Aorta (tissue), 5 donors: Measurements from ENCODE around the gene BAIAP3. TPM values are rescaled to one million over a fixed set of nuclear protein-coding genes. Genes with fewer than 3 reads are reported as not detected.
A peak's percentile ranks its signal among the peaks of the same experiment; 100 is the strongest.

Experiments
- ATAC-seq: fragments of 200-7000 bp; cut with Tn5 transposase; one replicate; pipeline ENCODE4 v1.9.1; 2022; ENCODE audit warnings: moderate library complexity; ENCODE audit not compliant: low FRiP score
- DNase-seq, 2 donors: peaks; one replicate each; pipeline ENCODE4 v3.0.0-alpha.2; 2020
- H3K27ac ChIP-seq, 2 donors: one replicate each; pipeline ENCODE4 v1.5.1; 2013; ENCODE audit warnings: low read length in 2 of 2, mild to moderate bottlenecking in 2 of 2, moderate library complexity in 2 of 2, control low read depth in 1 of 2, inconsistent platforms in 1 of 2, low read depth in 1 of 2
- H3K27me3 ChIP-seq, 2 donors: one replicate each; pipeline ENCODE4 v1.6.1; 2013; ENCODE audit warnings: control low read depth in 1 of 2, low read length in 1 of 2, mild to moderate bottlenecking in 1 of 2, moderate library complexity in 1 of 2; ENCODE audit not compliant: insufficient read depth in 2 of 2, control insufficient read depth in 1 of 2
- H3K36me3 ChIP-seq, 2 donors: one replicate each; pipeline ENCODE4 v1.6.1; 2013; ENCODE audit warnings: control low read depth in 1 of 2, low read length in 1 of 2, mild to moderate bottlenecking in 1 of 2; ENCODE audit not compliant: insufficient read depth in 2 of 2, control insufficient read depth in 1 of 2
- H3K4me1 ChIP-seq, 2 donors: one replicate each; pipeline ENCODE4 v1.6.1; 2013; ENCODE audit warnings: low read length in 2 of 2, control low read depth in 1 of 2, mild to moderate bottlenecking in 1 of 2, moderate library complexity in 1 of 2; ENCODE audit not compliant: insufficient read depth in 2 of 2, control insufficient read depth in 1 of 2
- H3K4me3 ChIP-seq, 2 donors: one replicate each; pipeline ENCODE4 v1.5.1; 2013; ENCODE audit warnings: low read length in 2 of 2, control low read depth in 1 of 2, mild to moderate bottlenecking in 1 of 2
- H3K9me3 ChIP-seq: one replicate; pipeline ENCODE4 v1.6.1; 2013; ENCODE audit warnings: mild to moderate bottlenecking, low read length; ENCODE audit not compliant: control insufficient read depth
- WGBS, 2 donors: extraction: QIAGEN DNeasy Blood & Tissue Kit; methylation state at CpG; one replicate each; pipeline ENCODE4 v1.1.7; 2013; 5-methylcytosine and 5-hydroxymethylcytosine counted together
- intact Hi-C, 2 donors: fragments of 100-400 bp; cut with DNase I; formaldehyde crosslinking; loops; one replicate each; pipeline versions ENCODE4 v1.14.2 to v1.15.0; 2022
- polyA plus RNA-seq, 2 donors: library from polyadenylated mRNA; stranded (reverse); fragments of 200-250 nt; gene quantifications; one replicate each; pipeline ENCODE4 v1.2.3, GENCODE V29; 2013
- total RNA-seq, 2 donors: library from RNA; stranded (reverse); fragmentation: NEBNext Ultra II Directional; extraction: Animal tissue kit (Norgen Biotek cat#: 25700); gene quantifications; one replicate each; pipeline ENCODE4 v1.2.1, GENCODE V29; 2021
- donor health status: healthy with polysubstance abuse.
- donor health status: Bipolar disorder and iron deficiency.
- donor health status: DM: no; HTN: no; CAD: no.
- donor health status: DM: no; HTN: no; CAD: no.
- donor health status: DM: yes; HTN: yes; CAD: no.

BAIAP3 gene
- total and polyA plus RNA-seq, 4 donors, result 1.1 to 3.1 (median 1.9) TPM

GRCh38 chr16:1374418-1375297 lies 41.2 kb downstream of the BAIAP3 start:
- Histone ChIP-seq H3K4me1 (no peaks in the 10 kb centered on the region), H3K27me3 (no peaks in the 10 kb centered on the region), H3K9me3 (no peaks in the 10 kb centered on the region), H3K36me3 (peaks cover 0 to 5% of the 10 kb centered on the region in 2 donors), H3K27ac (no peak overlapping the region), H3K4me3 (no peak overlapping the region)
- ATAC-seq (no peak), DNase-seq (peak in 1 of 2 donors; percentile 71)
- intact Hi-C loops, result no loop called here
- WGBS, 2 donors, result 91 to 94% methylated on average over 46 of the region's 46 CpGs

DNA sequence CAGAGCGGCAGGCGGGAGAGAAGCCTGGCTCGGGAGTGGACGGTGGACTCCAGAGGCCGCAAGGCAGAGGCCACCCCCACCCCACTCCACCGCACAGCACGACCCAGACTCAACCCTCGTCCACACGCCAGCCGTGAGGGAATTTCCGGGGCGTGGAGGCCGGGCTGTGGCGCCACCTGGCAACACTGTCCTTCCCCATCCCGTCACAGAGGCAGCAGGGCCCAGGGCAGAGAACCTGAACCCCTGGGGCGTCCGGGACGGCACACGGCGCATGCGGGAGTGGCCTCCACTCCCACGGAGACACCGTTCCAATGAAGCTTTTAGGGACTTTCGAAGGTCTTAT lies 41.8 kb downstream of the BAIAP3 start:
- H3K9me3 ChIP-seq, result no peaks in the 10 kb centered on the region
- no peak overlapping the region for H3K4me3 ChIP-seq
- ATAC-seq (no peak), DNase-seq (no peak)
- intact Hi-C loops, result no loop called here
- H3K36me3 ChIP-seq, result peaks cover 0 to 2% of the 10 kb centered on the region in 2 donors
- H3K27ac ChIP-seq, result no peak overlapping the region
- no peaks in the 10 kb centered on the region for H3K4me1 ChIP-seq
- no peaks in the 10 kb centered on the region for H3K27me3 ChIP-seq
- 94% methylated on average over 24 of the region's 24 CpGs for WGBS, 2 donors

GRCh38 chr16:1375741-1376410 lies 42.4 kb downstream of the BAIAP3 start:
- ATAC-seq (no peak), DNase-seq (no peak)
- Histone ChIP-seq H3K27ac (no peak overlapping the region), H3K4me3 (no peak overlapping the region), H3K27me3 (no peaks in the 10 kb centered on the region), H3K36me3 (peaks cover 0 to 2% of the 10 kb centered on the region in 2 donors), H3K4me1 (no peaks in the 10 kb centered on the region), H3K9me3 (no peaks in the 10 kb centered on the region)
- intact Hi-C loops, result no loop called here
- WGBS, 2 donors, result 91 to 93% methylated on average over 16 to 19 of the region's 19 CpGs

GRCh38 chr16:1377406-1378010 lies 44.1 kb downstream of the BAIAP3 start:
- no peak for ATAC-seq
- Histone ChIP-seq H3K4me1 (no peaks in the 10 kb centered on the region), H3K27ac (no peak overlapping the region), H3K4me3 (no peak overlapping the region), H3K27me3 (no peaks in the 10 kb centered on the region), H3K9me3 (no peaks in the 10 kb centered on the region), H3K36me3 (no peaks in the 10 kb centered on the region)
- 87 to 89% methylated on average over 10 of the region's 10 CpGs for WGBS, 2 donors
- DNase-seq, result no peak
- intact Hi-C loops, result no loop called here

GRCh38 chr16:1378087-1378803 lies 44.8 kb downstream of the BAIAP3 start:
- Histone ChIP-seq H3K27me3 (no peaks in the 10 kb centered on the region), H3K9me3 (no peaks in the 10 kb centered on the region), H3K4me3 (no peak overlapping the region), H3K27ac (peak overlapping the region in 1 of 2 donors; percentile 4), H3K36me3 (no peaks in the 10 kb centered on the region), H3K4me1 (no peaks in the 10 kb centered on the region)
- intact Hi-C loops, result no loop called here
- WGBS, 2 donors, result 91 to 93% methylated on average over 25 of the region's 25 CpGs
- DNase-seq (no peak), ATAC-seq (no peak)

- Histone ChIP-seq H3K4me3 (peak overlapping the region in 1 of 2 donors; percentile 5), H3K4me1 (no peaks in the 10 kb centered on the region), H3K36me3 (no peaks in the 10 kb centered on the region), H3K27me3 (no peaks in the 10 kb centered on the region), H3K9me3 (no peaks in the 10 kb centered on the region), H3K27ac (peak overlapping the region; percentile 35 to 37)
- DNase-seq (peak; percentile 93 to 97), ATAC-seq (peak; percentile 84)
- WGBS, 2 donors, result 6% methylated on average over 31 of the region's 31 CpGs
- intact Hi-C loops, result no loop called here
Measured at GRCh38 chr16:1378804-1379303, 45.4 kb downstream of the BAIAP3 start.

DNA sequence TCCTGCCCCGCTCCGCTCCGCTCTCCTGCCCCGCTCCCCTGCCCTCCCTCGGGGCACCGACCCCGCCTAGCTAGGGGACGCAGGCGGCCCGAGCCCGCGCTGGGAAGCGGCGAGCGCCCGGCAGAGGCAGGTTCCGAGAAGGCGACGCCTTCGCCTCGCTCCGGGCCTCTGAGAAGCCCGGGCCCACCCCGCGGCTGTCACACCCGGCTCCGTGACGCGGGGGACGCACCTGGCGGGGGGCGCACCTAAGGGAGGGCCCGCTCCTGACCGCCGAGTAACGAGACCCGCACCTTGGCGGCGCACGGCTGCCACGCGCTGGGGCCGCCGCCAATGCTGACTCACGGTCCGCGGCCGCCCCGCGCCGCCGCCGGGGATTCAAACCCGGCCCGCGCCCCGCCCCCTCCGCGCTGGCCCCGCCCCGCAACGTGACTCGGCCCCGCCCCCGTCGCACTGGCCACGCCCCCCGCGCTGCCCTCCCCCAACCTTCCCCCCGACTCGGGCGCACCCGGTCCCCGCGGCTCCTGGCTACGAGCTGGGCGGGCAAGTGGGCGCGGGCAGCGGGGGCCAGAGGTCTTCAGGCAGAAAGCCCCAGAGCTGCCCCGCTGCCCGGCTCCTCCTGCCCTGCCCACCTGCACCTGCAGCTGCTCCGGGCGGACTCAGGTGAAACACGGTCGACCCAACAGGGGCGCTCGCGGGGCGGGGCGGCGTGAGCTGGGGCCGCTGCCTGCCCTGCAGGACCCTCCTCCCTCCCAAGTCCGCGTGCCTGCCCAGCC lies 46.0 kb downstream of the BAIAP3 start:
- intact Hi-C loops, result no loop called here
- 9 to 12% methylated on average over 54 to 95 of the region's 95 CpGs for WGBS, 2 donors
- peak overlapping the region in 1 of 2 donors; percentile 5 for H3K4me3 ChIP-seq
- ATAC-seq (peak; percentile 71), DNase-seq (peak; percentile 64 to 90)
- H3K27ac ChIP-seq, result peak overlapping the region; percentile 35 to 37
- no peaks in the 10 kb centered on the region for H3K9me3 ChIP-seq
- no peaks in the 10 kb centered on the region for H3K36me3 ChIP-seq
- H3K27me3 ChIP-seq, result no peaks in the 10 kb centered on the region
- H3K4me1 ChIP-seq, result no peaks in the 10 kb centered on the region

DNA sequence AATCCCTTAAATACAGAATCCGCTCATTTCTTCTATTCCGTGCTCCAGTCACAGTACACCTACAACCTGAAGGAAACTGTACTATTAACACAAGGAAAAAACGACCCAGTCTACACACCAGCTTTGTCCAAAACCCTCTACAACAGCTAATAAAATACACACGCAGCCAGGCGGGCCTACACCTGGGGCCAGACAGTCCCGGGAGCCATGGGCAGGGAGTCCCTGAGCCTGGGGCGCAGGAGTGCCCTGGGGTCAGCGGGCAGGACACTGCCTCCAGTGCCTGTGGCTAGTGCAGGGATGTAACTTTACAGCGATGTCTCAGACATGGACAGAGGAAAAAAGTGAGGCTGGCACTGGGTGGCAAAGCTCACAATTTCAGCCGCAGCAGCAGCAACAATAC lies 46.8 kb downstream of the BAIAP3 start:
- DNase-seq, result no peak
- Histone ChIP-seq H3K9me3 (no peaks in the 10 kb centered on the region), H3K4me3 (no peak overlapping the region), H3K27ac (no peak overlapping the region), H3K27me3 (no peaks in the 10 kb centered on the region), H3K36me3 (peaks cover 1 to 3% of the 10 kb centered on the region in 2 donors), H3K4me1 (no peaks in the 10 kb centered on the region)
- 91 to 92% methylated on average over 10 of the region's 10 CpGs for WGBS, 2 donors
- no peak for ATAC-seq
- intact Hi-C loops, result no loop called here
